Testis (tissue), 2 donors: Measurements from ENCODE around the gene INO80C.

Experiments
- CTCF ChIP-seq, 3 experiments: fragments of 450-650 bp in 2 of 3; fragments of 200-600 bp in 1 of 3; sonication (generic) in 1 of 3; IDR thresholded peaks; one replicate each; pipeline ENCODE4 v1.5.1; 2016 to 2019; ENCODE audit warnings: antibody characterized with exemption in 3 of 3, mild to moderate bottlenecking in 2 of 3, moderate library complexity in 1 of 3
- POLR2A ChIP-seq: fragments of 450-650 bp; IDR thresholded peaks from one replicate; pipeline ENCODE4 v1.6.1; 2017; ENCODE audit warnings: antibody characterized with exemption, mild to moderate bottlenecking, moderate library complexity

DNA sequence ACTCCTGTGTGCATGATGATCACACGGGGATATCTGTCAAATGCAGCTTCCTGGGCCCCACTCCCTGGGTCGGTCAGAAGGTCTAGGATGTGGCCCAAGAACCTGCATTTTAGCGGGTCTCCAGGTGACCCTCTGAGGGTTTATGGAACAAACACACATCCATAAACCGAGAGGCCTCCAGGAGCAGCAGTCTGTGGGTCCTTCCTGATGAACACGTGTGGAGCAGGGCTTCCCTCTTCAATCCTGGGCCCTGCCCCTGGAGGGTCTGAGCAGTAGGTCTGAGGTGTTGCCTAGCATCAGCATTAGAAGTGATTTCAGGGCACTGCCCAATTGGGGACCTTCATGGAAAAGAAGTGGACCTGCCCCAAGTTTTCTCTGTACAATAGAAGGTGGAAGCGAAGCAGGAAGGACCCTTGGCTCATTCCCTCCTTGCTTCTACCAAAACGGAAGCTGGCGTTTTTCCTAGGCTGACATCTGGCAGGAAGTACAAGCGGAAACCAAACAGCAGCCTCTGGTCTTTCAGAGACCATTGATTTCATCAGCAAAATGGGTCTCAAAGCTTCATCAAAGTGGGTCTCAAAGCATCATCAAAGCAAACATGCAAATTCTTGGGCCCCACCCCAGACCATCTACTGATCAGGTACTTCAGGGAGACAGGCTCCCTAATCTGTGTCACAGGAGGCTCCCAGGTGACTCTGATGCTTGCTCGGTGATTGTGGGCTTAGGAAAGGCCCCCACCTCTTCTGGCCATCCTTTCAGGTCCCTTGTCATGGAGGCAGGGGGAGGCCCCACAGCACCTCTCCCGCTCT is 30.7 kb downstream of the INO80C start:
- TF ChIP-seq CTCF (IDR thresholded peaks at IDR 0.05): no peak
- no peak for TF ChIP-seq POLR2A
